ENCODE measurements around the gene C6orf47. TPM values are rescaled to one million over a fixed set of nuclear protein-coding genes. Genes with fewer than 3 reads are reported as not detected.
A peak's percentile ranks its signal among the peaks of the same experiment; 100 is the strongest.

Gene C6orf47
- polyA plus RNA-seq, 6 donors from 2014 or later, result 16.8 to 39.9 (median 28.4) TPM

DNA sequence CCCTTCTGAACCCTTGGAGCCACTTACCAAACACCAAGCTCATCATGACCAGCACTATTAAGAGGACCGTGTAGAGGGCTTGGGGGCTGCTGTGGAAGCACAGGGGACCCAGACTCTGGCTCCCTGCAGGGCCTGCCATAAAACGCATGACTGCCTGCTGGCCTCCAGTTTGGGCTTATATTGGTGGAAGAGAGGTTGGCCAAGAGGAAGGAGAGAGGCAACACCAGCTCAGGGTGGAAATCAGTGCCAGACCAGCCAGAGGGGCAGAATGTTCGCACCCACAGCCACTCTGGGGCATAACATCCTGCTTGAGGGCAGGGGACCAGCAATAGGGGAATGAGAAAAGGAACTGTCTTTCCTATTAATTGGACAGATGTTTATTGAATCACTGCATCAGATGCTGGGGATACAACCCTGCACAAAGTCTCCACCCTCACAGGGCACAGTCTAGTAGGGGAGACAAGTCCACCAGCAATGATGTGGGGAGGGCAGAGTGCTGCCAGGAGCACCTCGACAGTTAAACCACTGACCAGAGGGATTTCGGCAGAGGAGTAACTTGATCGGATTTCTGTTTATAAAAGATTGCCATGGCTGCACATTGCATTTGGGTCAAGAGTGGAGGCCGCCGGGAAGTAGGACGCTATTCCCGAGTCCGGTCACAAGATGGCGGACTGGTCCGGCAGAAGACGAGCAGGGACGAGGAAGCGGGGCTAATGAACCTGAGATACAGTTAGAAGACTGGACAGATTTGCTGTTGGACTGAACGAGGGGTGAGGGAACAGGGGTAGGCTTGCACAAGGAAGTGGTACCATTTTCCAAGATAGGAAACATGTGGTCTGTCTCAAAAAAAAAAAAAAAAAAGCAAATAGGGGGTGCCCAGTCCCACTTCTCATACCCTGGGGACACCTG lies 19.9 kb upstream of the C6orf47 start, which contains the start of gene LY6G5C:
Gene LY6G5C (minus strand): TSS at position 842 of the 909 bp plus-strand sequence. CDS start 694 bp downstream, at position 148.
- Mint-ChIP-seq H3K4me3 (peak within 1 kb of the TSS; percentile 72 to 90 (median 85)), H3K27me3 (no peaks in the 10 kb centered on the region), H3K4me1 (peaks cover 37 to 56% (median 45%) of the 10 kb centered on the region in 3 donors), H3K9me3 (no peaks in the 10 kb centered on the region), H3K36me3 (no peaks in the 10 kb centered on the region), H3K27ac (peak within 1 kb of the TSS; percentile 16 to 97 (median 87))
- ATAC-seq (ENCODE audit: low read depth in 2 of 2) (peak; percentile 63 to 67), DNase-seq (peak; percentile 51)

DNA sequence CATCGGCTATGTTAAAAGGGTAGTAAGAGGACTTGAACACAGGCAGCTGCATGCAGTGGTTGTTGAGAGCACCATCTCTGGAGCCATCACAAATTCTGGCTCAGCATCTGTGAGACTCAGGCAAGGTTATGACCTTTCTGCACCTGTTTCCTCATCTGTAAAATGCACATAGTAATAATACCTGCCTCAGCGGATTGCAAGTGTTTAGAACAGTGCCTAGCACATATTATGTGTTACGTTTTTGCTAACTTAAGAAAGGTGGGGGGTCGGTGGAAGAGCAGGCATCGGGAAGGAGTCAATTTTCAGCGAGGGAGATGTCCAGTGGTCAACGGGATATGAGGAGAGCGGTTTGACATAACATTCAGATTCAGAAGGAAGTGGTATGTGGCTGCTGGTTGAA lies 17.4 kb upstream of the C6orf47 start:
- no peaks in the 10 kb centered on the region for H3K9me3 Mint-ChIP-seq
- peak overlapping the region in 1 of 8 donors; percentile 29 for H3K4me3 Mint-ChIP-seq
- DNase-seq (no peak), ATAC-seq (ENCODE audit: low read depth in 2 of 2) (no peak)
- H3K36me3 Mint-ChIP-seq, result peaks cover 0 to 6% of the 10 kb centered on the region in 2 donors
- peaks cover 37 to 49% (median 37%) of the 10 kb centered on the region in 3 donors for H3K4me1 Mint-ChIP-seq
- H3K27ac Mint-ChIP-seq, result peak overlapping the region in 2 of 6 donors; percentile 6 to 90
- no peaks in the 10 kb centered on the region for H3K27me3 Mint-ChIP-seq

DNA sequence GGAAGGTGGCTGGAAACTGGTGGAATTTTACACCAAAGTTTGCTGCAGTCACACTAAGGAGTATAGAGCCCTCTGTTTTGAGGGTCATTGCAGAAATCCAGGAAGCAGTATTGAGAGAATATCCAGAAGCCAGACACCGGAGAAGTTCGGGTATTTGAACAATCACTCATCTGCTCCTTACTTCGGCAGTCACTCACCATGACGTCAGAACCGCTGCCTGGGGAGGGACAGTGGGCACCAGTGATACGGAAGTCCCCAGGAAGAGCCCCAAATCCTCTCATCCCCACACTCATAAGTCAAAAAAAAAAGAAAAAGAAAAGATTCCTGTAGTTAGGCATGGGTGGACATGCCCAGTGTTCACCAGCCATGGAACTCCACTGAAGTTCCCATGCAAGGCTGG lies 16.3 kb upstream of the C6orf47 start:
- ATAC-seq (ENCODE audit: low read depth in 2 of 2), result no peak
- Mint-ChIP-seq H3K27me3 (no peaks in the 10 kb centered on the region), H3K4me3 (no peak overlapping the region), H3K9me3 (no peaks in the 10 kb centered on the region), H3K4me1 (peaks cover 37 to 39% (median 37%) of the 10 kb centered on the region in 3 donors), H3K27ac (peak overlapping the region in 3 of 6 donors; percentile 4 to 70 (median 29)), H3K36me3 (peaks cover 0 to 8% of the 10 kb centered on the region in 2 donors)
- DNase-seq, result no peak

DNA sequence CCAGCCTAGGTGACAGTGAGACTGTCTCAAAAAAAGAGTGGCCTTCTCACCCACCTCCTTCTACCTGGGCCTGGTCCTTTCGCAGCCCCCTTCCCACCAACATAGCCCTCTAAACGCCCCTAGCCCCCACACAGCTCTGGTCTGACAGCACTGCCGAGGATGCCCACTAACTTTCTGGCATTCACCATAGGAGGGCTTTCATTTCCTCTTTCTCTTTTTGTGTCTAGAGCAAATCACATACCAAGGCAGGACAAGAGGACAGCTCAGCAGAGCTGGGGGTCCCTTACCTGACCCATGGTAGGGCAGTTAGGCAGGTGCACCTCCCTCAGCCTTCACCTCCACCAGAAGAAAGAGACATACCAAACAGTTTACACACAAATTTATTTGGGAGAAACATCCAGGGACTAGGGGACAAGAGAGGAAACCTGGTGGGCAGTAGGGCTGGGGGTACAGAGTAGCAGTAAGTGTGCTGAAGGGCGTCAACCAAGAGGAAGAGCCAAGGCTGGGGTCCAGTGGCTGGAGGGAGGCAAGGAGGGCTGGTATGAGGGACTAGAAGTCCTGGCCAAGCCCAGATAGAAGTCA lies 15.8 kb upstream of the C6orf47 start:
- Mint-ChIP-seq H3K36me3 (peaks cover 0 to 8% of the 10 kb centered on the region in 2 donors), H3K9me3 (no peaks in the 10 kb centered on the region), H3K27me3 (no peaks in the 10 kb centered on the region), H3K4me3 (no peak overlapping the region), H3K4me1 (peaks cover 34 to 35% (median 34%) of the 10 kb centered on the region in 3 donors), H3K27ac (peak overlapping the region in 5 of 6 donors; percentile 4 to 92 (median 29))
- DNase-seq, result no peak
- ATAC-seq (ENCODE audit: low read depth in 2 of 2), result peak; percentile 52 to 61

DNA sequence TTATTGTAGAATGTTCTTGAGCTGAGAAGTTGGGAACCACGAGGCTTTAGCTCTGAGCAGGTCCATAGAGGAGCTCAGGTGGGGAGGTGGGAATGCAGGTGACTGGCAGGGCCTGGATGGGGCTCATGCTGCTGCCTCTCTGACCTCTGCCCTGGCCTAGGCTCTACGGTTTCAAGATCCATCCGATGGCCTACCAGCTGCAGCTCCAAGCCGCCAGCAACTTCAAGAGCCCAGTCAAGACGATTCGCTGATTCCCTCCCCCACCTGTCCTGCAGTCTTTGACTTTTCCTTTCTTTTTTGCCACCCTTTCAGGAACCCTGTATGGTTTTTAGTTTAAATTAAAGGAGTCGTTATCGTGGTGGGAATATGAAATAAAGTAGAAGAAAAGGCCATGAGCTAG lies 9.1 kb upstream of the C6orf47 start, which contains the start of gene LY6G5B:
Gene LY6G5B (plus strand): TSS at position 301 of the 400 bp plus-strand sequence. CDS start 975 bp downstream, outside the sequence.
- peak within 1 kb of the TSS in 2 of 6 donors; percentile 38 to 84 for H3K27ac Mint-ChIP-seq
- H3K4me1 Mint-ChIP-seq, result peaks cover 24 to 44% (median 32%) of the 10 kb centered on the region in 3 donors
- no peaks in the 10 kb centered on the region for H3K27me3 Mint-ChIP-seq
- H3K9me3 Mint-ChIP-seq, result no peaks in the 10 kb centered on the region
- ATAC-seq (ENCODE audit: low read depth in 2 of 2), result no peak
- no peak for DNase-seq
- peak within 1 kb of the TSS in 2 of 8 donors; percentile 47 to 52 for H3K4me3 Mint-ChIP-seq
- H3K36me3 Mint-ChIP-seq, result peaks cover 4 to 17% of the 10 kb centered on the region in 2 donors

DNA sequence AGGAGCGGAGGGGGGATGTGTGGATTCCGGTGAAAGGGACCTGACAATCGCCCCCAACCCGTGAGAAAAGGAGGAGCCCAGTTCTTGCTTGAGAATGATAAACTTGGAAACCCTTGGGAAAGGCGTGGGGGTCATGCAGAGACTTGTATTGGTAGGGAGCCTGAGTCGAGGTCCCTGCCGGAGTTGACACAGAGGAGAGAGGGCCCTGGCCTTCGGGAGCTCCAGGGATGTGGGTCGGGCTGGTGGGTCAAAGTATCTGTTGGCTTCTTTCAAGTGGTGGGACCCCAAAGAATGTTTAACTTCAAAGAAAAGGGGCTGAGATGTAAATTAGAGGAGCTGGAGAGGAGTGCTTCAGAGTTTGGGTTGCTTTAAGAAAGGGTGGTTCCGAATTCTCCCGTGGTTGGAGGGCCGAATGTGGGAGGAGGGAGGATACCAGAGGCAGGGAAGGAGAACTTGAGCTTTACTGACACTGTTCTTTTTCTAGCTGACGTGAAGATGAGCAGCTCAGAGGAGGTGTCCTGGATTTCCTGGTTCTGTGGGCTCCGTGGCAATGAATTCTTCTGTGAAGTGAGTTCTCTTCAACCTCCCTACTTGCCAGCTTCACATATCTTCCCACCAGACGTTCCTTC lies 5.9 kb upstream of the C6orf47 start:
- H3K27ac Mint-ChIP-seq, result peak overlapping the region; percentile 21 to 99 (median 99)
- H3K4me1 Mint-ChIP-seq, result peaks cover 45 to 73% (median 55%) of the 10 kb centered on the region in 3 donors
- H3K4me3 Mint-ChIP-seq, result peak overlapping the region; percentile 94 to 99 (median 97)
- H3K9me3 Mint-ChIP-seq, result no peaks in the 10 kb centered on the region
- peaks cover 4 to 26% of the 10 kb centered on the region in 2 donors for H3K36me3 Mint-ChIP-seq
- ATAC-seq (ENCODE audit: low read depth in 2 of 2) (no peak), DNase-seq (no peak)
- no peaks in the 10 kb centered on the region for H3K27me3 Mint-ChIP-seq

DNA sequence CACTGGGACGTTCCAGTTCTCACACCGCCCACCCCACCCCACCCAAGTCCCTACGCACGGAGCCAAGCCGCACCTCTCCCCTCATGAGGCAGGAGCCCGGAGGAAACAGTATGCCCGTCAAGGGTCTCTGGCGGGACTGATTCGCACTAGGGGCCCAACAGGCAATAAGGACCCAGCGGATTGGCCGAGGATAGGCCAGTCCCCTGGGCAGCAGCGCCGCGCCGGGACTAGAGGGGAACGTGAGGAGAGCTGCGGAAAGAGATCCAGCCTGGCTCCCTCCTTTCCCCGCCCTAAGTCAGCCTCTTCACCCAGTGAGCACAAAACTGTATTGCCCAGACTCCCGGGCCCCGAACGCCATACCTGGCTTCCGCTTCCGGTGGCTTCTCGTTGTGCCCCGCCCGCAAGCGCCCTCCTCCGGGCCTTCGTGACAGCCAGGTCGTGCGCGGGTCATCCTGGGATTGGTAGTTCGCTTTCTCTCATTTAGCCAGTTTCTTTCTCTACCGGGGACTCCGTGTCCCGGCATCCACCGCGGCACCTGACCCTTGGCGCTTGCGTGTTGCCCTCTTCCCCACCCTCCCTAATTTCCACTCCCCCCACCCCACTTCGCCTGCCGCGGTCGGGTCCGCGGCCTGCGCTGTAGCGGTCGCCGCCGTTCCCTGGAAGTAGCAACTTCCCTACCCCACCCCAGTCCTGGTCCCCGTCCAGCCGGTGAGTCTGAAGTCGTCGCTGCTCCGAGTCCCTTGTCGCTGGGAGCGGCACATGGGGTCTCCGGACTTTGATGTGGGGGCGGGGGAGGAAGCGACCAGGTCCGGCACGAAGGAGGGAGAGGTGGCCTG lies 5.1 kb upstream of the C6orf47 start, which contains the start of gene CSNK2B:
Gene CSNK2B (plus strand): TSS at position 580 of the 836 bp plus-strand sequence. CDS start 752 bp downstream, outside the sequence.
- Mint-ChIP-seq H3K4me1 (peaks cover 48 to 81% (median 62%) of the 10 kb centered on the region in 3 donors), H3K27me3 (no peaks in the 10 kb centered on the region)

DNA sequence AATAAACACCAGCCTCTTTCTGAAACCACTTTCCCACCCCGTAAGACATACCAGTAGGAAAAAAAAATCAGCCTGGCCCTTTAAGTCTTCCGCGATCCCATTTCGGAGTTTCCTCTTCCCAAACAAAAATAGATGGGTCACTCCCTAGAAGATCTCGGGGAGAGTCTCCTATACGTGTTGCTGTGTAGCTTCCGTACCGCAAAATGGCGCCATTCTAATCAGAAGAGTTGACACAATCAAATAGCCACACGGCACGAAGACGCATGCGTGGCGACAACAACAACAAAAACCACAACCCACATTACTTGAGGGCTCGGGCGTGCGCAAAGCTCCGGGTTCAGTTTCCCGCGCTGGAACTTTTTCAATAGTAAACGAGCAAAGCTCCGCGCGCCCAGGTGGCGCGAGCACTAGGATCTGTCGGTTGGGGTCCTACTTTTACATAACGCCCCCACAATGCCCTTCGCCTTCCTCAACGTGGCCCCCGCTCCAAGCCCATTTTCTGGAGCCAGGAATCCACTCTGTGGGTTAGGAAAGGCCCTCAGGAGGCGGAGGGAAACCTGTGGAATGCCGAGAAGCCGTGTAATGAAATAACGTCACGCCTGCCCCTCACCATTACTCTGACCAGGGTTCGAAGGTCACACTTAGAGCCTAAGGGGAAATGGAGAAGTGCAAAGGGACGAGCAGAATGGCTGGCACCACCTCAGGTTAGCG lies 4.4 kb upstream of the C6orf47 start, which contains the start of gene GPANK1:
Gene GPANK1 (minus strand): TSS at position 208 of the 711 bp plus-strand sequence. CDS start 519 bp downstream, outside the sequence.
- Mint-ChIP-seq H3K4me3 (peak within 1 kb of the TSS; percentile 94 to 99 (median 97)), H3K27ac (peak within 1 kb of the TSS; percentile 96 to 99 (median 99)), H3K27me3 (no peaks in the 10 kb centered on the region), H3K4me1 (peaks cover 51 to 84% (median 63%) of the 10 kb centered on the region in 3 donors), H3K9me3 (no peaks in the 10 kb centered on the region), H3K36me3 (peaks cover 4 to 26% of the 10 kb centered on the region in 2 donors)
- ATAC-seq (ENCODE audit: low read depth in 2 of 2), result peak; percentile 27 to 36
- DNase-seq, result peak; percentile 78

More for the DNA sequence above, 5.1 kb upstream of the C6orf47 start, which contains the start of gene CSNK2B:
- ATAC-seq (ENCODE audit: low read depth in 2 of 2) (peak; percentile 80 to 81), DNase-seq (peak; percentile 97)
- Mint-ChIP-seq H3K4me3 (peak within 1 kb of the TSS; percentile 94 to 99 (median 97)), H3K36me3 (peaks cover 4 to 26% of the 10 kb centered on the region in 2 donors), H3K27ac (peak within 1 kb of the TSS; percentile 96 to 99 (median 99)), H3K9me3 (no peaks in the 10 kb centered on the region)

DNA sequence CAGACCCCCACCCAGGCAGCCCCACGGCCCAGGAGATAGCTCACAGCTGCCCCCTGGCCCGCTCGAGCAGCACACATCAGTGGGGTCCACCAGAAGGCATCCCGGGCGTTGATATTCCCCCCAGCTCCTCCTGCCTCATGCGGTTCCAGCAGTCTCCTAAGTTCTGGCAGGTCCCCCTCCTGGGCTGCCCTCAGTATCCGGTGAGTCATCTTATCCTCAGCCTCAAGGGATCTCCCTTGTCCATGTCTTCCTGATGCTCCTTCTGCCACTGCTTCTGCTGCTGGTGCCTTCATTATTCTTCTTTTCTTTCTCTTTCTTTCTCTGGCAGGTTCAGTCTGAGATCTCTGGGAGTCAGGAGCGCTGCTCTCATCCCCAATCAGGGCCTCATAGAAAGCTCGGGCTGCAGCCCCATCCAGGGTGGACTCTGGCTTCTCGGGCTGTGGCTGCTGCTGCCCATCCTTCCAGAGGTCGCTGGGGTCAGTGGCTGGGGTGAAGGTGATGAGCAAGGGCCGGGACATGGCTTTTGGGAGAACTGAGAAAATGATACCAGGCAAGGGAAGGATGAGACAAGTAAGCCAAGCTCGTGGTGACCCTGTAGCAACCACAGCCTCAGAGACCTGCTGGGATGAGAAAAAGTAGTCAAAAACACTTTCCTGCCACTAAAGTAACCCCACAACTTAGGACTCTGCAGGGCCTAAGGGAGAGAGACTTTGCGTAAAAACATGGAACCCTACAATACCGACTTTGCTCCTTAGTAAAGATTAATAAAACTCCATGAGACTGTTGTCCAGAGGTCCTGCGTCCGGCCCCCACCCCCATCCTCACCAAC lies 3.6 kb upstream of the C6orf47 start:
- ATAC-seq (ENCODE audit: low read depth in 2 of 2) (no peak), DNase-seq (no peak)
- Mint-ChIP-seq H3K36me3 (peaks cover 4 to 26% of the 10 kb centered on the region in 2 donors), H3K4me3 (peak overlapping the region; percentile 94 to 99 (median 97)), H3K27ac (peak overlapping the region; percentile 96 to 99 (median 99)), H3K27me3 (no peaks in the 10 kb centered on the region), H3K4me1 (peaks cover 57 to 88% (median 71%) of the 10 kb centered on the region in 3 donors), H3K9me3 (no peaks in the 10 kb centered on the region)

DNA sequence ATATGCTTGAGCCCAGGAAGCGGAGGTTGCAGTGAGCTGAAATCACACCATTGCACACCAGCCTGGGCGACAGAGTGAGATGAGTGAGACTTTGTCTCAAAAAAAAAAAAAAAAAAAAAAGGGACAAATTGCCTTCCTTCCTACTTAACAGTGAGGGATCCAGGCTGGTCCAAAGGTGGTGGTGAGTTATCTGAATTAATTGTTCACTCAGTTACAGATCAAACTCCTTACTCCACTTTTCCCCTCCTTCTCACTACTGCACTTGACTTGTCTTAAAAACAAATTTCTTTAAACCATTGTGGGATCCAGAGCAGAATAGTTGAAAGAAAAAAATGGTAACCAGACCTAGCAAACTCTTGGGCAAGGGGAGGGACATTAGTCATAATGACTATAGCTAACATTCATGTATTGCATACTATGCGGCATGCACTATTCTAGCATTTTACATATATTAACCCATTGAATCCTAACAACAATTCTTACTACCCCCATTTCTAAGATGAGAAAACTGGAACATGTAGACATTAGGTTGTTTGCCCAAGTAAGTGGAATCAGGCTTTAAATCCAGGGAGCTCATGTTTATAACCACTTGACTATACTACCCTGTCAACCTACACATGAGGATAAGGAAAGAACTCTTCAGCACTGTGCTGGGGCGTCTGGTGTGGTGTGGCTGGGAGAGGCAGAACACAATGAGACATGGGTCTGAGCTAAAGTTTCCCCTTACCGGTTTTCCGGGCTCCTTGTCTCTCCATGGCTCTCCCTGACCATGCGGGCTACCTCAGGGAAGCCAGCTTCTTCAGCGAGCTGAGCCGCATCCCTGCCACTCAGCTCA lies 2.8 kb upstream of the C6orf47 start:
- H3K4me3 Mint-ChIP-seq, result peak overlapping the region; percentile 52 to 99 (median 96)
- peaks cover 62 to 88% (median 79%) of the 10 kb centered on the region in 3 donors for H3K4me1 Mint-ChIP-seq
- DNase-seq (no peak), ATAC-seq (ENCODE audit: low read depth in 2 of 2) (no peak)
- H3K27ac Mint-ChIP-seq, result peak overlapping the region in 3 of 6 donors; percentile 96 to 99 (median 99)
- no peaks in the 10 kb centered on the region for H3K27me3 Mint-ChIP-seq
- H3K9me3 Mint-ChIP-seq, result no peaks in the 10 kb centered on the region
- H3K36me3 Mint-ChIP-seq, result peaks cover 4 to 26% of the 10 kb centered on the region in 2 donors
